22Rv1 (cell line): ENCODE measurements around the gene MAP3K3.
A peak's percentile ranks its signal among the peaks of the same experiment; 100 is the strongest.

ENCODE experiments used
- H3K27ac ChIP-seq: fragments of 450-650 bp; 2 replicates; pipeline ENCODE4 v1.5.1; 2017
- ZFX ChIP-seq: fragments of 450-650 bp; IDR thresholded peaks from 2 replicates; pipeline ENCODE4 v1.6.1; 2017; ENCODE audit warnings: antibody characterized with exemption, borderline replicate concordance
- TF ChIP-seq, protein P1 (sequence below): fragments of 450-650 bp; IDR thresholded peaks from 2 replicates; pipeline ENCODE4 v1.5.1; 2017; ENCODE audit warnings: mild to moderate bottlenecking

MAP3K3 gene

DNA sequence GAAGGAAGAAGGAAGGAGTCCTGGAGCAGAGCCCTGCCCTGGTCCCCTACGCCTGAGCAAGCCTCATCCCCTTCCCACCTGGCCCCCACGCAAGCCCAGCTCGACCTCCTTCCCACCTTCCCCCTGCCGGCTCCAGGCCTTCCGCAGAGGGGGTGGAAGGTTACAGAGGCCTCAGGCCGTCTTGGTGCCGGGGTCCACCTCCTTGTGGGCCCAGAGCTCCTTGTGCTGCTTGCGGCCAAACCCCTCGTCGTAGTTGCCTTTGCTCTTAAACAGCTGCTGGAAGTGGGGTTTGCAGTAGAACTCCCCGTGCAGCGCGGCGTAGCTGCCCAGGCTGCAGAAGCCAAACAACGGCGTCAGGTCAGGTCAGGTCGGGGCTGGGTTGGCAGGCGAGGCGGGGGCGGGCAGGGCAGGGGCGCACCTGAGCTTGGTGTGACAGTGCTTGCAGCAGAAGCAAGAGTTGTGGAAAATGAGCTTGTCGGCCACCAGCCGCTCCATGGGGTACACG is 76.2 kb downstream of the MAP3K3 start:
- H3K27ac ChIP-seq: no peak overlapping the region
- TF ChIP-seq ZFX: no peak
- TF ChIP-seq, protein P1, sequence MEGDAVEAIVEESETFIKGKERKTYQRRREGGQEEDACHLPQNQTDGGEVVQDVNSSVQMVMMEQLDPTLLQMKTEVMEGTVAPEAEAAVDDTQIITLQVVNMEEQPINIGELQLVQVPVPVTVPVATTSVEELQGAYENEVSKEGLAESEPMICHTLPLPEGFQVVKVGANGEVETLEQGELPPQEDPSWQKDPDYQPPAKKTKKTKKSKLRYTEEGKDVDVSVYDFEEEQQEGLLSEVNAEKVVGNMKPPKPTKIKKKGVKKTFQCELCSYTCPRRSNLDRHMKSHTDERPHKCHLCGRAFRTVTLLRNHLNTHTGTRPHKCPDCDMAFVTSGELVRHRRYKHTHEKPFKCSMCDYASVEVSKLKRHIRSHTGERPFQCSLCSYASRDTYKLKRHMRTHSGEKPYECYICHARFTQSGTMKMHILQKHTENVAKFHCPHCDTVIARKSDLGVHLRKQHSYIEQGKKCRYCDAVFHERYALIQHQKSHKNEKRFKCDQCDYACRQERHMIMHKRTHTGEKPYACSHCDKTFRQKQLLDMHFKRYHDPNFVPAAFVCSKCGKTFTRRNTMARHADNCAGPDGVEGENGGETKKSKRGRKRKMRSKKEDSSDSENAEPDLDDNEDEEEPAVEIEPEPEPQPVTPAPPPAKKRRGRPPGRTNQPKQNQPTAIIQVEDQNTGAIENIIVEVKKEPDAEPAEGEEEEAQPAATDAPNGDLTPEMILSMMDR: no peak

DNA sequence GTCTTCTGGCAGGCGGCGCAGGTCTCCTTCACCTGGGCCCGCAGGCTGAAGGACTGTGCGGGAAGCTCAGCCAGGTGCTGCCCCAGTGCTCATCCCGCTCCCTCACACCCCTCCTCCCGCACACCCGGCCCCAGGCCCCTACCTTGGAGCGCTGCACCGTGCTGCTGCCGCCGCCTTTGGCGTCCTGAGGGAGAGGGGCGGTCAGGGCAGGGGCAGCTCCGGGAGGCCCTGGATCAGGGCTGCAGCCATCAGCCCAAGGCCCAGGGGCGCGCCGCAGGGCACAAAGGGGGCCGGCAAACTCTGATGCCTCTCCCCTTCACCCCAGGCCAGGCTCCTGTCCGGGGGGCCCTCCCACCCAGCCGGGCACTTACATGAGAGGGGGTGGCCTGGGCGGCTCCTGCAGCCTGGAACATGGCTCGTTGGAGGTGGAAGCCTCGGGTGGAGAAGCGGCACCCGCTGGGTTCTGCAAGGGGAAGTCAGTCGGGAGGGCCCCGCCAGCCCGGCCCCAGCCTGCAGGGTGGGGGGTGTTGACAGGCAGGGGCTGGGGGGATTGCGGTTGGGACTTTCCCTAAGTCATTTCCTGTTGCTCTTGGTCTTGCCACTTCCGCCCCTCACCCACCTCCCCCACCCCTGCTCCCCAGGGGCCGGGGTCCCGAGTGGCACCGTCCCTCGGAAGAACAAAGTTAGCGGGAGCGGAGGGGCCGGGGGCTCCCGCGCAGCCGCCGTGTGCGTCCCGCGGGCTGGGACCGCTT is 76.8 kb downstream of the MAP3K3 start:
- no peak overlapping the region for H3K27ac ChIP-seq
- no peak for TF ChIP-seq ZFX
- TF ChIP-seq, protein P1: no peak

DNA sequence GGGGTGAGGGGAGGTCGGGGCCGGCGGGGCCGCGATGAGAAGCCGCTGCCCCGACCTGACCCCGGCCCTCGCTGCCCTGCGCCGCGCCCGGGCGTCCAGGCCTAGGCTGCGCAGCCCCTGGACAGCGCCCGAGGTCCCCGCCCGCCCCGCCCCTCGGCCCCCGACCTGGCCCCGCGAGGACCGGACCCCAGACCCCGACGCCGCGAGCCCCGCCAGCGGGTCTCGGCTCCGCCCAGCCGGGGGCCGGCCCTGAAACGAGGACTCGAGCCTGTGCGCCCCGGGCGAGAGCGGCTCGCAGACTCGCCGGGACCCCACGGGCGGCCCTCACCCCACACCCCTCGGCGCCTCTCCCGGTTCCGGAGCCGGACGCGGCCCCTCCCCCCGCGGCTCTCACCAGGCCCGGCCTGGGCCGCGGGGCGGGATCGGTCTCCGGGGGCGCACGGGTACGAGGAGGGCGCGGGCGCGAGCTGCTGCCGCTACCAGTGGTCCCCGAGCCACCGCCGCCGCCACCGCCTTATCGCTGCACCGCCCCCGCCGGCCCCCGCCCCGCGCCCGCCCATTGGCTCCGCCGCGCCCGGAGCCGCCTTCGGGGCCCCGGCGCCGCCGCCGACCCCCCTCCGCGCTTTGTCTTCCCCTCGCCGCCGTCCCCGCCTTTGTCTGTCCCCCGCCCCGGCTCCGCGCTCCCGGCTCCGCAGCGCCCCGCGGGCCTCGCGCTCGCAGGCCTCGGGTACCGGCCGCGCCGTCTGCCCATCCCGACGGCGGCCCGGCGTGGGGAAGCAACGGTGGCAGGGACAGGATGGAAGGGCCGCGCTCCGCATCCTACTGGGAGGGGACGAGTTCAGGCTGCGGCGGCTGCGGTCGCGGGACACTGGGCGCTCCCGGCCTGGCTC is 77.7 kb downstream of the MAP3K3 start, which contains the start of gene LIMD2:
TSS of gene LIMD2 (minus strand) at position 488 of the 890 bp plus-strand sequence. CDS start 827 bp downstream, outside the sequence.
- TF ChIP-seq ZFX: no peak
- 0 out of 2 replicates have a peak within 1 kb of the TSS, but pooled peaks have one; percentile 17 for H3K27ac ChIP-seq

DNA sequence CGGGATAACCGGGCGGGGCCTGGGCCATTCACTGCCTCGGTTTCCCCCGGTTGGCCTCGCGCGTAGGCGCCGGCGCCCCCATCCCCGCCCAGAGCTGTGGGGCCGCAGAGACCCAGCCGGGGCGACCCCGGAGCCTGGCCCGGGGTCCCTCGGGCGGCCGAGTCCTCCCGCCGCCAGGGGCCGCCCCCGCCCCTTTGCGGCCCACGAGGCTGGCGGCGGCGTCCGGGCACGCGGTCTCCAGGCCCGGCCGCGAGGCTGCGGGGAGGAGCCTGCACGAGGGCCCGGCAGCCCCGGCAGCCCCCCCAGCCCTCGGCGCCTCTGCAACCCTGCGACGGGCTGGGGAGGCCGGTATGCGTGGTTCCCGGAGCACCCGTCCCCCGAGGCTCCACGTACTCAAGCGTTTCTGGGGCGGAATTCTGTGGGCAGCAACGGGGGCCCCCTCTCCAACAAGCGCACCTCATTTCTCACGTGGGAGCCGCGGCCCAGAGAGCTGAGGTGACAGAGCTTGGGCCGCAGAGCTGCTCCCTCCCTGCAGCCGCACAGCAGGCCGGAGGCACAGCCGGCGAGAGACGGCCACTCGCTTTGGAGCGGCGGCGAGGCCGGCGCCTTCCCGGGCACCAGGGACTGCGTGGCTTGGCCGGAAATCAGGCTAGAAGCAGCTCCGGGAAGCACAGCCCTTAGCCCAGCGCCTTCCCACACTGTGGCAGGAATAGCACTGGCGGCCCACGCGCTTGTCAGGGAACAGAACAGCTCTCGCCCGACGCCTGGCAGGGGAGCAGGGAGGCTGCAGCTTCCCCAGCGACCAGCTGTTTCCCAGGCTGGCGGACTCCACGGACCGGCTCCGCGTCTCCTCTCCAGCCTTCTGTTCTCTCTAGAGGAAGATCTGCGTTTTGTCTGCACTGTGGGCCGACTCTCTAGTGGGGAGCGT is 78.6 kb downstream of the MAP3K3 start:
- TF ChIP-seq, protein P1: no peak
- TF ChIP-seq ZFX: no peak
- H3K27ac ChIP-seq: 0 out of 2 replicates have a peak overlapping the region, but pooled peaks have one; percentile 17

DNA sequence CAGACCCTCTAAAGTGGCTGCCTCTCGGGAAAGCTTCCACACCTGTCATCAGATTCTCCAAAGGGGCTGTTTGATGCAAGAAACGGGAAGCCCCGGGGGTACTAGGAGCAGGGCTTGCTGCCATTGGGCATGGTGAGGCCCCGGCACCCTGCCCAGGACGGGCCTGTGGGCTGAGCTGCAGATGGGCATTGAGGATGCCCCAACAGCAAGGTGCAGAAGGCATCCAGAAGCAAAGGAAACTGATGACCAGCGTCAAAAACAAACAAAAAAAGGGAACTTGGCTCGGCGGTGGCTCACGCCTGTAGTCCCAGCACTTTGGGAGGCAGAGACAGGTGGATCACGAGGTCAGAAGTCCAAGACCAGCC is 79.2 kb downstream of the MAP3K3 start:
- no peak overlapping the region for H3K27ac ChIP-seq
- TF ChIP-seq, protein P1: no peak
- no peak for TF ChIP-seq ZFX

DNA sequence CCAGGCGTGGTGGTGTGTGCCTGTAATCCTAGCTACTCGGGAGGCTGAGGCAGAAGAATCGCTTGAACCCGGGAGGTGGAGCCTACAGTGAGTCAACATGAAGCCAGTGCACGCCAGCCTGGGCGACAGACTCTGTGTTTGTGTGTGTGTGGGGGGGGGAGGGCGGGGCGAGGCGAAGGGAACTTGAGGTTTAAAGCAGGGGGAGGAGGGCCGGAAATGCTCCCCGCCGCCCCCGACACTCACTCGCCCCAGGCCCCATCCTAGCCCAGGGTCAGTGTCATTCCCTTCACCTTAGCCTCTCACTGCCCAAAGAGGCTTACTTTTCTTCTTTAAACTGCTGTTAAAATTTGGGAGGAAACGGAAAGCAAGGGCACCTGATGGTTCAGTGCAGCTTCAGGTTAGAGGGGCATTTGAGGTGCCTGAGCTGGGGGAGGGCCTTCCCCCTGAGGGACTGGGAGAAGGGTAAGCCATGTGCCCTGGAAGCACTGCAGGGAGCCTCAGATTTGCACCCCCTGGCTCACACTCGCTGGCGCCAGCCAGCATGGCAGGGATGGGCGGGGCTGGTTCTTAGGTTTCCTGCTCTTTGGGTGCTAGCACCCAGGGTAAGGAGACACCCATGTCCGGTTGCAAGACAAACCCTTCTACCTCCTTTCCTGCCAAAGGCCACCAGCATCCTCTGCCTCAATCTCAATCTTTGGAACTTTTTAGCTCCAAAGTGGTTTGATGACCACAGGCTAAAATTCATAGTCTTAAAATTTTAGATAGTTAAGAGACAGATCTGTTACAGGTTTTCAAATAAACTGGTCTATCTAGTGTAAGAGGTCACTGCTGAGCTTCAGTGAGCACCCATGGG is 79.9 kb downstream of the MAP3K3 start:
- TF ChIP-seq ZFX: no peak
- TF ChIP-seq, protein P1: no peak
- 0 out of 2 replicates have a peak overlapping the region, but pooled peaks have one; percentile 2 for H3K27ac ChIP-seq
